Hypothalamus (tissue), 51 donors: ENCODE measurements around the gene ADD2.

ENCODE experiments used
- DNase-seq, 51 donors: peaks; one replicate each; lab custom pipeline; 2025; lab: John Stamatoyannopoulos, UW

Gene ADD2

DNA sequence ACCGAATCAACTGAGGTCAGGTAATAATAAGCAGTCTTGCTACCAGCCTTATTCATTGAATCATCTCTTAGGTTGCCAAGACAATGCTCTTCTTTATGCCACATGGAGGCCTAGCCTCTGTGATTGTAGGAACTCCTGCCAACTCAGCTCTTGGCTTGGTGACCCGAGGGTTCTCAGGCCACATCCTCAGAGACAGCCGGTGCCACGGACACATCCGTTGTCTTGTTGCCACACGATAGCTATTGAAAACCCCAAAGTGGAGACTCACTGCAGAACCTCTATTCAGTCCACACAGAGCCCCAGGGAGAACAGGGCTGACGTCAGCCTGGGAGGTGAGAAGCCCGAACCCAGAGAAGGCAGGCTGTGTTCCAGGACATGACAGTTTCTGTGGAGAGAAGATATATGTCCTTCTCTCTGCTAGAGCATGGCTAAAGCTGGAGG, 160.9 kb downstream of the ADD2 start:
- peak in 11 of 51 donors; percentile 2 to 43 (median 12) for DNase-seq
